ENCODE measurements around the gene PPP6C. TPM values are rescaled to one million over a fixed set of nuclear protein-coding genes. Genes with fewer than 3 reads are reported as not detected.

The PPP6C gene
- total RNA-seq, 1 donor from 2014 or later, result 16.7 TPM

Other genes starting within 250 kb of the PPP6C start
- gene GOLGA1, start 248.7 kb downstream of the PPP6C start, total RNA-seq, result 12.6 and 15.5 TPM in 2 replicates
- 8.9 and 13.6 TPM in 2 replicates for gene SCAI, start 46.3 kb downstream of the PPP6C start, total RNA-seq
- gene RABEPK, start 10.7 kb upstream of the PPP6C start, total RNA-seq, result 19.9 and 20.4 TPM in 2 replicates
- gene HSPA5, start 51.5 kb upstream of the PPP6C start, total RNA-seq, result 127 and 380 TPM in 2 replicates
- 62.5 and 63.1 TPM in 2 replicates for gene GAPVD1, start 72.0 kb upstream of the PPP6C start, total RNA-seq